GM18526 (cell line): ENCODE measurements around the gene ARHGEF6.

Experiments
- POLR2A ChIP-seq: IDR thresholded peaks from 3 replicates; pipeline ENCODE4 v1.6.1; 2011; ENCODE audit not compliant: insufficient read length; ENCODE audit errors: extremely low read depth

ARHGEF6 gene

DNA sequence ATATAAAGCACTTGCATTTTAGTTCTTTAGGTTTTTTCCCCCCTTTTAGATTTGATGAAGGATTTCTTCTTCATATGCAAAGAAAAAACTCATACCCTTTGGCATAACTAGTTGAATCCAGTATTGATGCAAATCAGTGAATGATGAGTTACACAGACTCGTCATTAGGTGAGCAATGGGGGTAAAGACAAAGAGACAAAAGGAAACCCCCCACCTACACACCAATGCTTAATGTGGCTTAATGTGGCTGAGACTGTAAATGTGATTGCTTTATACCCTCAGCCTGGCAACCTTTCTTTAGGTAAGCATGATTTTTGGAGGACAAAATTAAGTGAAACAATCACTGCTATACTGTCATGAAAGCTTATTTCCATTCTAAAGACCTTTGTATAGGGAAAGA lies 93.3 kb downstream of the ARHGEF6 start:
- no peak for TF ChIP-seq POLR2A

- no peak for TF ChIP-seq POLR2A
Observed at GRCh38 chrX:136684120-136684519, 96.6 kb downstream of the ARHGEF6 start.

GRCh38 chrX:136679531-136679930 lies 101.2 kb downstream of the ARHGEF6 start:
- no peak for TF ChIP-seq POLR2A

DNA sequence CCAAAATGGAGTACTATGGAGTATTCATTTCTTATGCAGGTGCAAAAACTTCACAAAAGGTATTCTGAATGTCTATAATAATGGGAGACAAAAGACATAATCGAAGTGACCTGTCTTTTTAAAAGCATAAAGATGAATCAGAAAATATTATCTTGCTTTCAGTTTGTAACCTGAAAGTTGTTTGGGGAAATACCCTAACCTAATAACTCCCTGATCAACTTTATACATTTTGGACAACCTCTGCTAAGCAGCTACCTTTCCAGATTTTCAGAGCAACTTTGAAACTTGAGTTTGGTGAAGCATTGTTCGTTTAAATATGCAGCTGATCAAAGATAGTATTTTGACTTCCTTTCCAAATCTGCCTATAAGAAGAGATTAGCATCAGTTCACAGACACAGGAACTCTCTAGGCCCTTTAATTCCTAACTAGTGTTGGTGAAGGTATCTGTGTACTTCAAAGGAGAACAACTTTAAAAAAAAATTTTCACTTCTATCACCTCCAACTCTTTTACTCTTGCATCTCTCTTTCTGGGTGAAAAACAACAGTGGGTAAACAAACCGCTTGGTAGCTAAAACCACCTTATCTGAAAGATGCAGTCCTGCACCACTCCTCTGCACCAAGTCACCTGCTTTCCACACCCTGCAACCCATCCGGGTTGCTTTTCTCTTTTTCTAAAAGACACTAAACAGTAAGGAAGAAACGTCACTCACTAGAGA lies 106.3 kb downstream of the ARHGEF6 start:
- no peak for TF ChIP-seq POLR2A

DNA sequence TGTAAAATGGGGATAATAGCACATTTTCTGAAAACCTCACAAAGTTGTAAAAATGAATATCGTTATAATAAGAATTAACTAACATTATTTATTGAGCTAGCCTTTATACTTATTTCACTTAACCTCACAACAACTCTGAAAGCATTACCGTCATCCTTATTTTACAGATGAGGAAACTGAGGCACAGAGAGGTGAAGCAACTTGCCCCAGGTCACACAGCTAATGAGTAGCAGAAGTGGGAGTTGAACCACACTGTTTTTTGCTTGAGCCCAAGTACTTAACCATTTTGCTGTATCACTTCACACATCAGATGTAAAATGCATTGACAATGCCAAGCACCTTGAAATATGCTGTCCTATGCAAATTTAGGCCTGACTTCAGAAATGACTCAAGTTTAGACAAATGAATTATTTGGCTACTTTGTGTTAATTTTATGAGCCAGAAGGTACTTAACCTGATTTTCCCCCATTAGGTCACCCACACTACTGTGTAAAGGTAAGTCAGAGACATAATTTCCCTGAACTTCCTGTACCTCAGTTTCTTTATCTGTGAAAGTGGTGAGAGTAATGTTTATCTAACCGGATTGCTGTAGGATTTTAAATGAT lies 109.6 kb downstream of the ARHGEF6 start:
- no peak for TF ChIP-seq POLR2A

DNA sequence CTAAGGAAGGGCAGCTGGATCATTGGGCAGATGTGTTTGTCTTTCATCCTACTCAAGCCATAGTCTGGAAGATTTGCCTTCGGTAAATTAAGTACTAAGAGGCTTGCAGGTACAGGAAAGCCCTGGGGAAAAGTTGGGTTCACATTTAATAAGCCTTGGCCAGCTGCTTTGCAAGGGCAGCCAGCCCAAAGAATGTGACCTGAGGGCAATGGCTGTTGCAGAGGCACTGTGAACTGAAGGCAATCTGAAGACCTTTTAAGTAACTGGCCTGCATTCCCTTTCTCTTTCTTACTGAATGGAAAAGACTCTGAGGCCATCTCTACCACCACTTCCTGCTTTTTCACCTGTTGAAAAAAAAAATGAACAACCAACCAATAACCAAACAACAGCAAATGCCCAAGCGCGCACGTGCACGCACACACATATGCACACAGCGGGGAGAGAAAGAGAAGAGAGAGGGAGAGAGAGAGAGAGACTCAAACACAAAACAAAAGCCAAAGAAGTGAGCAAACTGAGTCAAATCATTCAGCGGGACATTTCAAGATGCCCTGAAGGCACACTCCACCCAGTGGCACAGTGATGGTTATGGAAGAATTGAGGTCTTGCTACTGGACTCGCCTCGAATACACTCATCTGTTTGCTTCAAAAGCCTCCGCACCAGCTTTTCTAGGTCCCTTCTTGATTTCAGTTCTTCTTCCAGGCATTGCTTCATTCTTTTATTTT lies 113.1 kb downstream of the ARHGEF6 start:
- TF ChIP-seq POLR2A: no peak

DNA sequence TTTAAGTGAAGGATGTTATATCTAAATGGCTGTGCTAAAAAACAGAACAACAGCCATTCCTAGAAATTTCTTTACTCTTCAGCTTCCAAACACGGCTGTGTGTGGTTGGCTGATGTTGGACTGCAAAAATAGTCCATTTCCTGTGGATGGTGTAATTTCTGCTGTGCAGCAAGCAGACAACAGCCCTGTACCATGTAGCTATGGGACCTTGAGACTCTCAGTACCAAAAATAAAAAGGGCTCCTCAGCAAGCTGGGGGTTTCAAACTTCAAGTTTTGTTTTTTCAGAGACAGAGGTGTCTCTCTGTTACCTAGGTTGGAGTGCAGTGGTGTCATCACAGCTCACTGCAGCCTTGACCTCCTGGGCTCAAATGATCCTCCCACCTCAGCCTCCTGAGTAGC lies 114.6 kb downstream of the ARHGEF6 start:
- TF ChIP-seq POLR2A: no peak

- TF ChIP-seq POLR2A: no peak
Observed at GRCh38 chrX:136665258-136665900, 115.4 kb downstream of the ARHGEF6 start.

- no peak for TF ChIP-seq POLR2A
Observed at GRCh38 chrX:136662976-136663375, 117.8 kb downstream of the ARHGEF6 start.

DNA sequence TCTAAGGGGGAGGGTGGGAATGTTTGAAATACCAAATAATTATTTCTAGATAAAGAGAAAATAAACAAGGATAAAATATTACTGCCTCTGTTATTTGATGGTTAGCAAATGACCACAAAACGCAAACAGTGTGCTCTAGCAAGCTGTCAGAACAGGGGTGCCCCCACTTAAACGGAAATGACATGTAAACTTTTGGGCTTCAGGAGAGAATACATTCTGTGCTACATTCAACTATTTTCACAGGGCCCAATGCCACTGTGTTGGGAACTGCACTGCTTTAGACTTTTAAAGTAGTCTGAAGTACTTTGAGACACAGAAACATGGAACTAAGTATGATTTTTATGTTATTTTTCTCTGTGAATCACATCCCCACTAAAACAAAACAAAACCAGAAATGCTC lies 118.6 kb downstream of the ARHGEF6 start:
- TF ChIP-seq POLR2A: no peak

- TF ChIP-seq POLR2A: no peak
Observed at GRCh38 chrX:136660896-136661295, 119.8 kb downstream of the ARHGEF6 start.

DNA sequence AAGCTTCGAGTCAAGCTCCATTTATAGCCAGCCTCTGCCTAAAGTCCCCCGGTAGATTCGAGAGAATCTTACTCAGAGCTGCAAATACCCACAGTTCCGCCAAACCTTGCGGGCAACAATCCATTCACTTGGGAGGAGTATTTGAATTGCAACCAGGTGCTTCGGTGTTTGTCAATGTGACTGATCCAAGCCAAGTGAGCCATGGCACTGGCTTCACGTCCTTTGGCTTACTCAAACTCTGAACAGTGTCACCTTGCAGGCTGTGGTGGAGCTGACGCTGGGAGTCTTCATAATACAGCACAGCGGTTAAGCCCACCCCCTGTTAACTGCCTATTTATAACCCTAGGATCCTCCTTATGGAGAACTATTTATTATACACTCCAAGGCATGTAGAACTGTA lies 121.6 kb downstream of the ARHGEF6 start:
- TF ChIP-seq POLR2A: no peak

GRCh38 chrX:136658151-136658550 lies 122.6 kb downstream of the ARHGEF6 start:
- TF ChIP-seq POLR2A: no peak

DNA sequence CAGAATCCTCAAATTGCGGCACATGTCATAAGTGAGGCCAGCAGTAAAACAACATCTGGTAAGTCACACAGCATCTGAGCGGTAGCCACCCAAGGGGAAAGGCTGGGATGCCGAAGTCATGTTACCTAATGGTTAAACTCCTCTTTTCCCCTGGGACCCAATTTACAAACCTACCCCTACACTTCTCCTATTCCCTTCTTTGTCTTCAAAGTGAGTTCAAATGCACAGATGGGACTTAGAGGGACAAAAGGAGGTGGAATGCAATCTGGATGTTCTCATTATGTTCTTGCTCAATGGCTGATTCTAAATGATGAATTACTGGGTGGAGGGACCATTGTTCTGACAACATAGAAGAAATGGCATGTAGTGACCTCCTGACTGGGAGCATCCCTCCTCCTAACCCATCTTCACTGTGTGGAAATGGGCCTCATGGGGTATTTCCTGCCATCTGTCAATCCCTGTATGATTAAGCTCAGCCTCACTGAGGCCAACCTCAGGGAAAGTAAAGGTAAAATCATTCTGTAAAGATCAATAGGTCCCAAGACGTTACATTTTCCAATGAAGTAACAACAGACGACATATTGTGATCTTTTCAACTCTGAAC lies 124.3 kb downstream of the ARHGEF6 start:
- no peak for TF ChIP-seq POLR2A

- no peak for TF ChIP-seq POLR2A
Observed at GRCh38 chrX:136652822-136653723, 127.7 kb downstream of the ARHGEF6 start.

DNA sequence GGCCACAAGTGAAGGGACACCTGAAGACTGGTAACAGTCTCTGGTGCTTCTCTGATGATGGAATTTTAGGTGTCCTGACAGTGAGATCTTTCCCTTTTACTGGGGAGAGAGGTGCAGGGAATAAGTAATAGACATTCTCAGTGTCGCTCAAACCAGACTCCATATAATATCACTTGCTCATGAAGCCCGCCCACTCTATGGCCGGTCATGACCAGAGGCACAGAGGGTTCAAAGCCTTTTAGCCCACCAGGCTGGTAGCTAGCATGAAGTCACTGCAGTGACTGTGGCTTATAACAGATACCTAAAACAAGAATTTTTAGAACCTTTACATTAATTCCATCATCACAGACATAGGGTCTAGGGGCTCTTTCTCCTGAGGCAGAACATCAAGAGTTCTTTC lies 129.9 kb downstream of the ARHGEF6 start:
- TF ChIP-seq POLR2A: no peak
